KMS-11 (cell line): ENCODE measurements around the gene NXPH4.

Source experiments
- H2AFZ ChIP-seq: fragments of 200-600 bp; sonication (generic); 2 replicates; pipeline ENCODE4 v1.6.1; 2016; ENCODE audit warnings: antibody characterized with exemption, mixed run types, low read depth
- H3K27ac ChIP-seq: fragments of 200-600 bp; sonication (generic); 2 replicates; pipeline ENCODE4 v1.6.1; 2016; ENCODE audit warnings: mild to moderate bottlenecking, mixed run types
- H3K27me3 ChIP-seq: fragments of 200-600 bp; sonication (generic); 2 replicates; pipeline ENCODE4 v1.6.1; 2017; ENCODE audit warnings: mild to moderate bottlenecking, low read depth, mixed run types, moderate library complexity; ENCODE audit not compliant: insufficient read depth
- H3K36me3 ChIP-seq: fragments of 200-600 bp; sonication (generic); 2 replicates; pipeline ENCODE4 v1.6.1; 2017; ENCODE audit warnings: mild to moderate bottlenecking, mixed run types; ENCODE audit not compliant: insufficient read depth
- H3K4me1 ChIP-seq: fragments of 200-600 bp; sonication (generic); 2 replicates; pipeline ENCODE4 v1.6.1; 2016; ENCODE audit warnings: mild to moderate bottlenecking, low read depth, mixed run types; ENCODE audit not compliant: poor library complexity, severe bottlenecking
- H3K4me2 ChIP-seq: fragments of 200-600 bp; sonication (generic); 2 replicates; pipeline ENCODE4 v1.7.0; 2016; ENCODE audit warnings: mild to moderate bottlenecking, mixed run types
- H3K4me3 ChIP-seq: fragments of 200-600 bp; sonication (generic); IDR thresholded peaks from 2 replicates; pipeline ENCODE4 v1.6.1; 2017; ENCODE audit warnings: low read depth, low read length, mixed read lengths; ENCODE audit not compliant: insufficient read depth
- H3K79me2 ChIP-seq: fragments of 200-600 bp; sonication (generic); 2 replicates; pipeline ENCODE4 v1.6.1; 2016; ENCODE audit warnings: low read depth, mixed run types; ENCODE audit not compliant: insufficient read depth
- H3K9ac ChIP-seq: fragments of 200-600 bp; sonication (generic); 2 replicates; pipeline ENCODE4 v1.6.1; 2016; ENCODE audit warnings: mild to moderate bottlenecking, mixed run types
- H4K20me1 ChIP-seq: fragments of 200-600 bp; sonication (generic); 2 replicates; pipeline ENCODE4 v1.6.1; 2016; ENCODE audit warnings: mild to moderate bottlenecking, mixed run types; ENCODE audit not compliant: insufficient read depth
- CTCF ChIP-seq: fragments of 200-600 bp; sonication (generic); conservative IDR thresholded peaks from 2 replicates; pipeline ENCODE4 v1.6.1; 2017; ENCODE audit warnings: low read depth, mild to moderate bottlenecking, antibody characterized with exemption, low read length, moderate library complexity, mixed read lengths

NXPH4 gene

GRCh38 chr12:57216014-57216911 is at the start of gene NXPH4:
NXPH4 (plus strand) TSS chr12:57216794; CDS start chr12:57216970, 176 bp downstream.
- H3K27ac ChIP-seq = no peak within 1 kb of the TSS
- no peaks in the 10 kb centered on the region for H3K36me3 ChIP-seq
- H3K79me2 ChIP-seq = no peaks in the 10 kb centered on the region
- 0 out of 2 replicates have a peak, but pooled peaks have one; percentile 18 for TF ChIP-seq CTCF
- H3K4me2 ChIP-seq = peak within 1 kb of the TSS; percentile 98
- H3K4me1 ChIP-seq = peaks cover 40% of the 10 kb centered on the region
- peaks cover 76% of the 10 kb centered on the region for H3K27me3 ChIP-seq
- H3K4me3 ChIP-seq = peak within 1 kb of the TSS; percentile 61
- H3K9ac ChIP-seq = peak within 1 kb of the TSS; percentile 6; the same call in 1 of the 2 replicates
- no peaks in the 10 kb centered on the region for H4K20me1 ChIP-seq
- H2AFZ ChIP-seq = peak within 1 kb of the TSS; percentile 90

GRCh38 chr12:57166971-57167371 is 49.6 kb upstream of the NXPH4 start:
- Histone ChIP-seq H3K27me3 (peaks cover 11% of the 10 kb centered on the region; the same call in 1 of the 2 replicates), H3K4me1 (no peaks in the 10 kb centered on the region), H3K4me3 (no peak overlapping the region), H4K20me1 (no peaks in the 10 kb centered on the region), H3K36me3 (no peaks in the 10 kb centered on the region), H3K27ac (no peak overlapping the region), H2AFZ (no peak overlapping the region), H3K9ac (no peak overlapping the region), H3K4me2 (no peak overlapping the region), H3K79me2 (no peaks in the 10 kb centered on the region)
- TF ChIP-seq CTCF = no peak

GRCh38 chr12:57168058-57168457 is 48.5 kb upstream of the NXPH4 start:
- H3K9ac ChIP-seq = no peak overlapping the region
- no peaks in the 10 kb centered on the region for H3K4me1 ChIP-seq
- H3K27ac ChIP-seq = no peak overlapping the region
- no peak overlapping the region for H2AFZ ChIP-seq
- no peak overlapping the region for H3K4me2 ChIP-seq
- no peaks in the 10 kb centered on the region for H4K20me1 ChIP-seq
- no peaks in the 10 kb centered on the region for H3K36me3 ChIP-seq
- no peak for TF ChIP-seq CTCF
- H3K79me2 ChIP-seq = no peaks in the 10 kb centered on the region
- H3K27me3 ChIP-seq = peaks cover 11% of the 10 kb centered on the region; the same call in 1 of the 2 replicates
- H3K4me3 ChIP-seq = no peak overlapping the region

GRCh38 chr12:57169046-57169795 is 47.4 kb upstream of the NXPH4 start:
- Histone ChIP-seq H4K20me1 (no peaks in the 10 kb centered on the region), H3K4me1 (no peaks in the 10 kb centered on the region), H2AFZ (no peak overlapping the region), H3K79me2 (no peaks in the 10 kb centered on the region), H3K27ac (no peak overlapping the region), H3K36me3 (no peaks in the 10 kb centered on the region), H3K4me3 (no peak overlapping the region), H3K9ac (no peak overlapping the region), H3K4me2 (no peak overlapping the region), H3K27me3 (peaks cover 11% of the 10 kb centered on the region; the same call in 1 of the 2 replicates)
- TF ChIP-seq CTCF = no peak
